ENCODE results near the gene NTSR1.

The NTSR1 gene

GRCh38 chr20:62792940-62793756, 84.5 kb downstream of the NTSR1 start:
- H2AFZ ChIP-seq (ENCODE audit: low read depth), result no peak overlapping the region; the same call in 1 of the 2 replicates
- H3K4me3 ChIP-seq (IDR thresholded peaks at IDR 0.05; ENCODE audit: insufficient read depth, low read depth, low read length), result no peak overlapping the region
- no peaks in the 10 kb centered on the region for H3K36me3 ChIP-seq (ENCODE audit: insufficient read depth)
- H3K27me3 ChIP-seq (ENCODE audit: insufficient read depth, low read depth), result peaks cover 35% of the 10 kb centered on the region
- no peak for TF ChIP-seq CTCF (conservative IDR thresholded peaks at IDR 0.05; ENCODE audit: low read depth, low read length)
- peak overlapping the region; percentile 71; the same call in 1 of the 2 replicates for H3K4me2 ChIP-seq
- no peak overlapping the region for H3K9ac ChIP-seq
- H3K79me2 ChIP-seq (ENCODE audit: insufficient read depth, low read depth), result no peaks in the 10 kb centered on the region
- no peak overlapping the region for H3K27ac ChIP-seq
- no peaks in the 10 kb centered on the region for H4K20me1 ChIP-seq (ENCODE audit: insufficient read depth)
- peaks cover 28% of the 10 kb centered on the region for H3K4me1 ChIP-seq (ENCODE audit: low read depth, poor library complexity, severe bottlenecking)

- no peak for TF ChIP-seq CTCF (conservative IDR thresholded peaks at IDR 0.05; ENCODE audit: low read depth, low read length)
- peaks cover 28% of the 10 kb centered on the region for H3K4me1 ChIP-seq (ENCODE audit: low read depth, poor library complexity, severe bottlenecking)
- no peaks in the 10 kb centered on the region for H4K20me1 ChIP-seq (ENCODE audit: insufficient read depth)
- no peaks in the 10 kb centered on the region for H3K79me2 ChIP-seq (ENCODE audit: insufficient read depth, low read depth)
- H3K36me3 ChIP-seq (ENCODE audit: insufficient read depth), result peaks cover 4% of the 10 kb centered on the region; the same call in 1 of the 2 replicates
- no peak overlapping the region for H3K27ac ChIP-seq
- H3K4me2 ChIP-seq, result peak overlapping the region; percentile 71
- peaks cover 29% of the 10 kb centered on the region for H3K27me3 ChIP-seq (ENCODE audit: insufficient read depth, low read depth)
- H3K9ac ChIP-seq, result no peak overlapping the region; the same call in 1 of the 2 replicates
- no peak overlapping the region for H3K4me3 ChIP-seq (IDR thresholded peaks at IDR 0.05; ENCODE audit: insufficient read depth, low read depth, low read length)
- peak overlapping the region; percentile 78; the same call in 1 of the 2 replicates for H2AFZ ChIP-seq (ENCODE audit: low read depth)
These were observed 85.0 kb downstream of the NTSR1 start for GRCh38 chr20:62793757-62794006.

DNA sequence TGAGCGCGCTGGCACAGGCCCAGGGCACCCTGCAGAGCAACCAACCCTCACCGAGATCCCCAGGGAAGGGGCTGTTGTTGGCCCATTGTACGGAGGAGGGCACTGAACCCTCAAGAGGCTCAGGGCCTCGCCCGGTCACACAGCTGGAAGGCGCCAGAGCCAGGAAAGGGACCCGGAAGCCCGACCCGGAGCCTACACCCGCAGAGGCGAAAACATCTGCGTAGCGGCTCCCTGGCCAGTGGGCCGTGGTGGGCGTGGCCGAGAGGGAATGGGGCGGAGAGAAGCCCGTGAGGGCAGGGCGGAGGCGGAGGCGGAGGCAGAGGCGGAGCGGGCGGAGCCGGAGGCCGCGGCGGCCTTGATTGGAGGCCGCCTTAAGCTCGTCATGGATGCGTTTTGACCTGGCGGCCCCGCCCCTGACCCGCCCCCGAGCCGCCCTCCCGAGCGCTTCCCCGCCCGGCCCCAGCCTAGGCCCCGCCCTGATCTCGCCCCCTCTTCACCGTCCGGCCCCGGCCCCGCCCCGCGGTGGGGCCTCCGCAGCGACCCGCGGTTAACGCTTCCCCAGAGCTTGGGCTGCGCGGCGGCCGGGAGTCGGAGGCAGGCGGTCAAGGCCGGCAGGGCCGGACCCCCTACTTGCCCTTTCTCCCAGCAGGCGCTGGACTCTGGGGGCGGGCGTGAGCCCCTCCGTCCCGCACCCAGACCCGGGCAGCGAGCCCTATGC, 85.5 kb downstream of the NTSR1 start:
- peak overlapping the region; percentile 97 for H3K4me2 ChIP-seq
- peak overlapping the region; percentile 59 for H3K27ac ChIP-seq
- peaks cover 28% of the 10 kb centered on the region for H3K4me1 ChIP-seq (ENCODE audit: low read depth, poor library complexity, severe bottlenecking)
- H3K4me3 ChIP-seq (IDR thresholded peaks at IDR 0.05; ENCODE audit: insufficient read depth, low read depth, low read length), result no peak overlapping the region
- TF ChIP-seq CTCF (conservative IDR thresholded peaks at IDR 0.05; ENCODE audit: low read depth, low read length), result no peak
- H4K20me1 ChIP-seq (ENCODE audit: insufficient read depth), result no peaks in the 10 kb centered on the region
- H3K9ac ChIP-seq, result peak overlapping the region; percentile 82; the same call in 1 of the 2 replicates
- H3K36me3 ChIP-seq (ENCODE audit: insufficient read depth), result peaks cover 7% of the 10 kb centered on the region; the same call in 1 of the 2 replicates
- H3K79me2 ChIP-seq (ENCODE audit: insufficient read depth, low read depth), result no peaks in the 10 kb centered on the region
- peaks cover 24% of the 10 kb centered on the region for H3K27me3 ChIP-seq (ENCODE audit: insufficient read depth, low read depth)
- H2AFZ ChIP-seq (ENCODE audit: low read depth), result peak overlapping the region; percentile 90; the same call in 1 of the 2 replicates

DNA sequence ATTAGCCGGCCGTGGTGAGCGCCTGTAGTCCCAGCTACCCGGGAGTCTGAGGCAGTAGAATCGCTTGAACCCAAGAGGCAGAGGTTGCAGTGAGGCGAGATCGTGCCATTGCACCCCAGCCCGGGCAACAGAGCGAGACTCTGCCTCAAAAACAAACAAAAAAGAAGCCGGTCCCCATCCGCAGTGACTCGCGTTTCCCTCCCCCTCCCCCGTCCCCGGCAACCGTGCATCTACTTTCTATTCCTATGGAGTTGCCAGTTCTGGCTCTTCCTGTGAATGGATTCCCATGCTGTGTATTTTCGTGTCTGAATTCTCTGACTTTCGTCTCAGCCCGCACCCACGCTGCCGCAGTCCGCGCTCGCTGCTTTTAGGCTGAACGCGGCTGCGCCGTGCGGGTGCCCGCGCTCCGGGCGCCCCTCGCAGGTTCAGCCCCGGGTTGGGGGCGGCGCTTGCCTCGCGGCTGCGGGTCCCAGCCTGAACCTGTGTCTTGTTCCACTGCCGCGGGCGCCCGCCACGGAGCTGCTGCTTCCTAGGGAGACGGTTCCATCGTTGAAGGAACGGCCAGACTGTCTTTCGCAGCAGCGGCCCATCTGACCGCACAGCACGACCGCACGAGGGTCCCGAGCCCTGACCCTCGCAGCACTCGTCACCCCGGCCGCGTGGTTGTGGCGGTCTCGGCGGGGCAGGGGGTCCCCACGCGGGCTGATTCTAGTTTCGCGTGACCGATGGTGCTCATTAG, 86.6 kb downstream of the NTSR1 start:
- Histone ChIP-seq H2AFZ (ENCODE audit: low read depth) (peak overlapping the region; percentile 90), H3K27me3 (ENCODE audit: insufficient read depth, low read depth) (peaks cover 14% of the 10 kb centered on the region), H3K9ac (peak overlapping the region; percentile 82), H3K79me2 (ENCODE audit: insufficient read depth, low read depth) (no peaks in the 10 kb centered on the region), H4K20me1 (ENCODE audit: insufficient read depth) (no peaks in the 10 kb centered on the region), H3K4me2 (peak overlapping the region; percentile 97), H3K27ac (peak overlapping the region; percentile 59), H3K36me3 (ENCODE audit: insufficient read depth) (peaks cover 7% of the 10 kb centered on the region; the same call in 1 of the 2 replicates), H3K4me1 (ENCODE audit: low read depth, poor library complexity, severe bottlenecking) (peaks cover 28% of the 10 kb centered on the region), H3K4me3 (IDR thresholded peaks at IDR 0.05; ENCODE audit: insufficient read depth, low read depth, low read length) (no peak overlapping the region)
- no peak for TF ChIP-seq CTCF (conservative IDR thresholded peaks at IDR 0.05; ENCODE audit: low read depth, low read length)
